HG03571 (cell line): Measurements from ENCODE around the gene TMEM120A.

Experiments used
- ATAC-seq: cut with Tn5 transposase; IDR thresholded peaks from one replicate; pipeline ENCODE4 v1.9.1; 2021; ENCODE audit not compliant: unreplicated experiment

Gene TMEM120A

GRCh38 chr7:75981453-75982305, 12.7 kb downstream of the TMEM120A start:
- no peak for ATAC-seq

- no peak for ATAC-seq
These were observed 13.3 kb downstream of the TMEM120A start for GRCh38 chr7:75981203-75981452.

GRCh38 chr7:75980430-75981202, 13.8 kb downstream of the TMEM120A start:
- ATAC-seq, result no peak

GRCh38 chr7:75979759-75980429, 14.5 kb downstream of the TMEM120A start:
- no peak for ATAC-seq

- no peak for ATAC-seq
These were observed 16.7 kb downstream of the TMEM120A start for GRCh38 chr7:75977743-75978142.

- no peak for ATAC-seq
These were observed 22.2 kb downstream of the TMEM120A start for GRCh38 chr7:75971961-75972763.

GRCh38 chr7:75971309-75971960, 23.0 kb downstream of the TMEM120A start:
- no peak for ATAC-seq

GRCh38 chr7:75969704-75970498, 24.5 kb downstream of the TMEM120A start:
- no peak for ATAC-seq

GRCh38 chr7:75969182-75969581, 25.2 kb downstream of the TMEM120A start:
- no peak for ATAC-seq

- no peak for ATAC-seq
These were observed 25.8 kb downstream of the TMEM120A start for GRCh38 chr7:75968561-75969001.

GRCh38 chr7:75968012-75968411, 26.4 kb downstream of the TMEM120A start:
- ATAC-seq, result no peak

- no peak for ATAC-seq
These were observed 26.9 kb downstream of the TMEM120A start for GRCh38 chr7:75967487-75967997.

GRCh38 chr7:75967055-75967454, 27.3 kb downstream of the TMEM120A start:
- no peak for ATAC-seq

- ATAC-seq, result no peak
These were observed 28.0 kb downstream of the TMEM120A start for GRCh38 chr7:75966190-75966961.

- no peak for ATAC-seq
These were observed 28.8 kb downstream of the TMEM120A start for GRCh38 chr7:75965617-75966016.

GRCh38 chr7:75963381-75963995, 30.9 kb downstream of the TMEM120A start:
- ATAC-seq, result no peak

GRCh38 chr7:75962607-75963380, 31.6 kb downstream of the TMEM120A start:
- no peak for ATAC-seq
